Measurements from ENCODE around the gene TAPT1. TPM values are rescaled to one million over a fixed set of nuclear protein-coding genes. Genes with fewer than 3 reads are reported as not detected.

The TAPT1 gene
- total and polyA plus RNA-seq, 2 donors (not counting 1 experiment from before 2014, with no cell fraction given), result 58.4 to 76.0 TPM

GRCh38 chr4:16263056-16263455, 36.8 kb upstream of the TAPT1 start:
- H3K27me3 ChIP-seq (replicated peaks in 1 of 4; ENCODE audit: control extremely low read depth in 1 of 4, control insufficient read depth in 3 of 4, insufficient read depth in 4 of 4, low read length in 3 of 4), result no peaks in the 10 kb centered on the region
- no peak for DNase-seq
- no peak overlapping the region for H3K9ac ChIP-seq (ENCODE audit: low read length)
- WGBS (ENCODE audit: insufficient coverage), result no CpG with 5 or more reads among the region's 2 CpGs
- H2AFZ ChIP-seq (ENCODE audit: insufficient read depth, low read depth, low read length, poor library complexity, severe bottlenecking), result no peak overlapping the region
- TF ChIP-seq, protein P1, sequence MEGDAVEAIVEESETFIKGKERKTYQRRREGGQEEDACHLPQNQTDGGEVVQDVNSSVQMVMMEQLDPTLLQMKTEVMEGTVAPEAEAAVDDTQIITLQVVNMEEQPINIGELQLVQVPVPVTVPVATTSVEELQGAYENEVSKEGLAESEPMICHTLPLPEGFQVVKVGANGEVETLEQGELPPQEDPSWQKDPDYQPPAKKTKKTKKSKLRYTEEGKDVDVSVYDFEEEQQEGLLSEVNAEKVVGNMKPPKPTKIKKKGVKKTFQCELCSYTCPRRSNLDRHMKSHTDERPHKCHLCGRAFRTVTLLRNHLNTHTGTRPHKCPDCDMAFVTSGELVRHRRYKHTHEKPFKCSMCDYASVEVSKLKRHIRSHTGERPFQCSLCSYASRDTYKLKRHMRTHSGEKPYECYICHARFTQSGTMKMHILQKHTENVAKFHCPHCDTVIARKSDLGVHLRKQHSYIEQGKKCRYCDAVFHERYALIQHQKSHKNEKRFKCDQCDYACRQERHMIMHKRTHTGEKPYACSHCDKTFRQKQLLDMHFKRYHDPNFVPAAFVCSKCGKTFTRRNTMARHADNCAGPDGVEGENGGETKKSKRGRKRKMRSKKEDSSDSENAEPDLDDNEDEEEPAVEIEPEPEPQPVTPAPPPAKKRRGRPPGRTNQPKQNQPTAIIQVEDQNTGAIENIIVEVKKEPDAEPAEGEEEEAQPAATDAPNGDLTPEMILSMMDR (IDR thresholded peaks at IDR 0.05), result no peak
- TF ChIP-seq EZH2 (IDR thresholded peaks at IDR 0.05; ENCODE audit: borderline replicate concordance, insufficient read depth, low read depth, low read length, poor library complexity, severe bottlenecking), result no peak
- peak overlapping the region; percentile 56 for H3K4me2 ChIP-seq (replicated peaks; ENCODE audit: low read depth, low read length, poor library complexity, severe bottlenecking)
- peaks cover 40 to 50% of the 10 kb centered on the region in 2 donors for H3K4me1 ChIP-seq (ENCODE audit: control insufficient read depth in 2 of 2, insufficient read depth in 2 of 2, low read length in 2 of 2)
- no peaks in the 10 kb centered on the region for H3K79me2 ChIP-seq (ENCODE audit: control insufficient read depth, insufficient read depth, low read length)
- no peaks in the 10 kb centered on the region for H3K36me3 ChIP-seq (replicated peaks in 1 of 2; ENCODE audit: control extremely low read depth in 1 of 2, control insufficient read depth in 1 of 2, extremely low read depth in 1 of 2, insufficient read depth in 2 of 2, low read length in 1 of 2)
- no peaks in the 10 kb centered on the region for H3K27me3 Mint-ChIP-seq
- ChIA-PET CTCF (interaction anchor here (1.3 to 6.3 kb wide), 6 partner anchors 29 to 234 kb away, joined by 7 to 105 read pairs (median 32); no protein-coding TSS in a partner anchor), POLR2A (no interaction called here)
- no peak overlapping the region for H3K4me3 ChIP-seq (ENCODE audit: control extremely low read depth in 1 of 5, extremely low read depth in 1 of 5, insufficient read depth in 1 of 5, low read depth in 2 of 5, low read length in 4 of 5)
- intact Hi-C loops (cut with micrococcal nuclease), result loop anchor here (5.0 to 10.0 kb wide), 2 partner anchors 36 to 458 kb away; partner anchors contain the start of gene TAPT1
- H3K4me3 Mint-ChIP-seq, result no peak overlapping the region
- H3K9me3 Mint-ChIP-seq (ENCODE audit: insufficient read depth), result no peaks in the 10 kb centered on the region
- H3K9me3 ChIP-seq (ENCODE audit: control extremely low read depth in 1 of 3, control insufficient read depth in 2 of 3, insufficient read depth in 1 of 3, low read length in 2 of 3), result no peaks in the 10 kb centered on the region
- H3K4me1 Mint-ChIP-seq, result peaks cover 40% of the 10 kb centered on the region
- H3K27ac ChIP-seq (ENCODE audit: low read length in 2 of 2), result peak overlapping the region in 1 of 2 donors; percentile 69
- ATAC-seq (ENCODE audit: low read depth), result no peak
- H3K27ac Mint-ChIP-seq, result peak overlapping the region; percentile 29
- no peaks in the 10 kb centered on the region for H4K20me1 ChIP-seq (ENCODE audit: control insufficient read depth, insufficient read depth, low read length, poor library complexity, severe bottlenecking)

DNA sequence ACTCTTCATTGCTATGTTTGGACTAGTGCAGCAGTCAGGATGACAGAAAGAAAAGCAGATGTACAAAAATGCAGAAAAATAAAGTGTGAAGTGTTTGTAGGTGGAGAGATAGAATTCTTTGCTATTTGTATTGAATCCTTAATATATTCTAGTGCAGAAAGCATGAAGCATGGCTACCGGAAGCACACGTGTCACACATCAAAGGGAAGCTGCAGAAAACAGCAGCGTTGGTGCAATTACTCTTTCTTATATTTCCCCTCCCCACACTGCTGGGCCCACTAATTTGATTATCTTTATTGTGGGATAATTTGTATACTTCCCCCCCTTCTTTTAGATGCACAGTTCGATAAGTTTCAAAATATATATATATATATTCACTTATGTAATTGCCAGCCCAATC, 35.9 kb upstream of the TAPT1 start:
- Mint-ChIP-seq H3K27ac (peak overlapping the region; percentile 72), H3K4me3 (peak overlapping the region; percentile 61), H3K4me1 (peaks cover 40% of the 10 kb centered on the region), H3K27me3 (no peaks in the 10 kb centered on the region), H3K9me3 (ENCODE audit: insufficient read depth) (no peaks in the 10 kb centered on the region)
- H3K4me2 ChIP-seq (replicated peaks; ENCODE audit: low read depth, low read length, poor library complexity, severe bottlenecking), result peak overlapping the region; percentile 56
- CTCF ChIA-PET, result interaction anchor here (0.8 to 6.3 kb wide), 4 partner anchors 44 to 66 kb away, joined by 4 to 48 read pairs (median 14); no protein-coding TSS in a partner anchor
- no peaks in the 10 kb centered on the region for H3K9me3 ChIP-seq (ENCODE audit: control extremely low read depth in 1 of 3, control insufficient read depth in 2 of 3, insufficient read depth in 1 of 3, low read length in 2 of 3)
- H3K27me3 ChIP-seq (replicated peaks in 1 of 4; ENCODE audit: control extremely low read depth in 1 of 4, control insufficient read depth in 3 of 4, insufficient read depth in 4 of 4, low read length in 3 of 4), result no peaks in the 10 kb centered on the region
- H3K4me1 ChIP-seq (ENCODE audit: control insufficient read depth in 2 of 2, insufficient read depth in 2 of 2, low read length in 2 of 2), result peaks cover 40 to 50% of the 10 kb centered on the region in 2 donors
- POLR2A ChIA-PET, result interaction anchor here (0.7 kb wide), 1 partner anchor 60 kb away, joined by 3 read pairs; no protein-coding TSS in a partner anchor
- no peak overlapping the region for H3K27ac ChIP-seq (ENCODE audit: low read length in 2 of 2)
- ATAC-seq (ENCODE audit: low read depth) (peak; percentile 58), DNase-seq (peak; percentile 43)
- H3K79me2 ChIP-seq (ENCODE audit: control insufficient read depth, insufficient read depth, low read length), result no peaks in the 10 kb centered on the region
- H3K4me3 ChIP-seq (ENCODE audit: control extremely low read depth in 1 of 5, extremely low read depth in 1 of 5, insufficient read depth in 1 of 5, low read depth in 2 of 5, low read length in 4 of 5), result peak overlapping the region in 1 of 5 experiments; percentile 4
- no peaks in the 10 kb centered on the region for H3K36me3 ChIP-seq (replicated peaks in 1 of 2; ENCODE audit: control extremely low read depth in 1 of 2, control insufficient read depth in 1 of 2, extremely low read depth in 1 of 2, insufficient read depth in 2 of 2, low read length in 1 of 2)
- no peak overlapping the region for H2AFZ ChIP-seq (ENCODE audit: insufficient read depth, low read depth, low read length, poor library complexity, severe bottlenecking)
- H4K20me1 ChIP-seq (ENCODE audit: control insufficient read depth, insufficient read depth, low read length, poor library complexity, severe bottlenecking), result no peaks in the 10 kb centered on the region
- no peak overlapping the region for H3K9ac ChIP-seq (ENCODE audit: low read length)
- intact Hi-C loops (cut with micrococcal nuclease), result loop anchor here (5.0 to 10.0 kb wide), 2 partner anchors 35 to 457 kb away; partner anchors contain the start of gene TAPT1
- WGBS (ENCODE audit: insufficient coverage), result no CpG with 5 or more reads among the region's 4 CpGs
- no peak for TF ChIP-seq EZH2 (IDR thresholded peaks at IDR 0.05; ENCODE audit: borderline replicate concordance, insufficient read depth, low read depth, low read length, poor library complexity, severe bottlenecking)
- TF ChIP-seq, protein P1 (IDR thresholded peaks at IDR 0.05), result no peak

All from B cell (primary cell).